H1 (cell line): ENCODE results near the gene SSR2. TPM values are rescaled to one million over a fixed set of nuclear protein-coding genes. Genes with fewer than 3 reads are reported as not detected.

ENCODE experiments used
- CTCF ChIA-PET: fragments of 300-600 bp; sonication (Branson Sonifier 250); formaldehyde crosslinking; loops from one replicate; lab custom pipeline; 2021; ENCODE audit not compliant: partially characterized antibody; lab: Charles Lee
- POLR2A ChIA-PET: fragments of 300-600 bp; sonication (Branson Sonifier 250); formaldehyde crosslinking; loops from one replicate; lab custom pipeline; 2021; ENCODE audit warnings: inconsistent platforms; ENCODE audit not compliant: partially characterized antibody; lab: Charles Lee
- DNase-seq, 2 experiments: peaks; one replicate each; pipeline versions ENCODE4 v3.0.0 to v3.0.0-alpha.2; 2010 to 2022; ENCODE audit warnings: low spot score in 2 of 2, low read depth in 1 of 2, mixed read lengths in 1 of 2
- FAIRE-seq: peaks from 2 replicates; lab custom pipeline; 2011; peaks lifted over from hg19 to GRCh38; lab: Jason Lieb, UNC
- H2AFZ ChIP-seq: 2 replicates; pipeline ENCODE4 v1.8.1; 2012; ENCODE audit warnings: low read length, inconsistent platforms
- H2AK5ac ChIP-seq: 2 replicates; pipeline ENCODE4 v1.6.1; 2013; ENCODE audit warnings: low read depth, low read length
- H2BK120ac ChIP-seq: replicated peaks from 2 replicates; pipeline ENCODE3; 2013; ENCODE audit warnings: low read depth, low read length, inconsistent platforms
- H2BK12ac ChIP-seq: 2 replicates; pipeline ENCODE4 v1.6.1; 2013; ENCODE audit warnings: low read depth, low read length
- H2BK15ac ChIP-seq: 2 replicates; pipeline ENCODE4 v1.6.1; 2013; ENCODE audit warnings: low read length
- H2BK20ac ChIP-seq: 2 replicates; pipeline ENCODE4 v1.6.1; 2013; ENCODE audit warnings: low read length
- H2BK5ac ChIP-seq: 2 replicates; pipeline ENCODE4 v1.6.1; 2013; ENCODE audit warnings: low read depth, low read length
- H3K14ac ChIP-seq: 2 replicates; pipeline ENCODE4 v1.6.1; 2013; ENCODE audit warnings: inconsistent platforms; ENCODE audit not compliant: insufficient read length
- H3K18ac ChIP-seq: 2 replicates; pipeline ENCODE4 v1.6.1; 2013; ENCODE audit warnings: low read length; ENCODE audit errors: extremely low read depth
- H3K23ac ChIP-seq: 2 replicates; pipeline ENCODE4 v1.6.1; 2013; ENCODE audit warnings: inconsistent platforms; ENCODE audit not compliant: insufficient read length
- H3K23me2 ChIP-seq: 2 replicates; pipeline ENCODE4 v1.6.1; 2013; ENCODE audit warnings: low read depth, low read length
- H3K27ac ChIP-seq: 2 replicates; pipeline ENCODE4 v1.6.1; 2011; ENCODE audit warnings: low read depth, low read length, inconsistent platforms
- H3K27me3 ChIP-seq, 4 experiments: replicated peaks in 1 of 4; 1 replicate in 1 of 4; 2 replicates in 3 of 4; pipeline versions ENCODE4 v1.6.1 to v1.8.1; 2011 to 2013; ENCODE audit warnings: low read length in 3 of 4, mild to moderate bottlenecking in 3 of 4, inconsistent platforms in 2 of 4, mixed read lengths in 2 of 4, moderate library complexity in 1 of 4; ENCODE audit not compliant: control insufficient read depth in 3 of 4, insufficient read depth in 3 of 4; ENCODE audit errors: extremely low read depth in 1 of 4
- H3K36me3 ChIP-seq, 4 experiments: 2 replicates each; pipeline versions ENCODE4 v1.6.1 to v1.8.1; 2011 to 2013; ENCODE audit warnings: mild to moderate bottlenecking in 4 of 4, low read length in 3 of 4, moderate library complexity in 2 of 4, control low read depth in 1 of 4, inconsistent platforms in 1 of 4; ENCODE audit not compliant: insufficient read depth in 4 of 4, control insufficient read depth in 2 of 4
- H3K4ac ChIP-seq: replicated peaks from 2 replicates; pipeline ENCODE3; 2013; ENCODE audit warnings: low read length, low read depth, mixed read lengths, inconsistent platforms; ENCODE audit not compliant: insufficient read length
- H3K4me1 ChIP-seq, 4 experiments: replicated peaks in 1 of 4; 1 replicate in 1 of 4; 2 replicates in 3 of 4; pipeline versions ENCODE4 v1.6.1 to v1.8.1; 2011 to 2013; ENCODE audit warnings: low read length in 3 of 4, inconsistent platforms in 2 of 4, mixed read lengths in 1 of 4; ENCODE audit not compliant: insufficient read depth in 4 of 4, control insufficient read depth in 3 of 4
- H3K4me2 ChIP-seq, 2 experiments: 2 replicates each; pipeline versions ENCODE4 v1.6.1 to v1.8.1; 2011 to 2013; ENCODE audit warnings: low read depth in 2 of 2, low read length in 2 of 2, control low read depth in 1 of 2, inconsistent platforms in 1 of 2, mild to moderate bottlenecking in 1 of 2; ENCODE audit not compliant: insufficient read depth in 1 of 2
- H3K4me3 ChIP-seq, 4 experiments: fragments of 200-600, 300-600 bp in 1 of 4; sonication (generic), shearing (Covaris generic), sonication (Bioruptor Twin) in 1 of 4; 2 replicates each; pipeline versions ENCODE4 v1.5.1 to v1.8.1; 2011 to 2016; ENCODE audit warnings: low read length in 4 of 4, low read depth in 3 of 4, control low read depth in 2 of 4, inconsistent platforms in 2 of 4, mild to moderate bottlenecking in 2 of 4, mixed read lengths in 1 of 4, moderate library complexity in 1 of 4; ENCODE audit not compliant: insufficient read depth in 2 of 4; ENCODE audit errors: extremely low read depth in 1 of 4
- H3K56ac ChIP-seq: replicated peaks from 2 replicates; pipeline ENCODE3; 2013; ENCODE audit warnings: low read depth, mild to moderate bottlenecking, mixed read lengths, low read length, inconsistent platforms; ENCODE audit not compliant: insufficient read length
- H3K79me1 ChIP-seq: 2 replicates; pipeline ENCODE4 v1.6.1; 2013; ENCODE audit warnings: low read depth, low read length, control low read depth
- H3K79me2 ChIP-seq, 2 experiments: 2 replicates each; pipeline versions ENCODE4 v1.6.1 to v1.8.1; 2012 to 2013; ENCODE audit warnings: low read length in 2 of 2, mild to moderate bottlenecking in 2 of 2, inconsistent platforms in 1 of 2; ENCODE audit not compliant: insufficient read depth in 2 of 2, control insufficient read depth in 1 of 2
- H3K9ac ChIP-seq, 4 experiments: replicated peaks in 1 of 4; 1 replicate in 1 of 4; 2 replicates in 3 of 4; pipeline versions ENCODE4 v1.6.1 to v1.8.1; 2011 to 2013; ENCODE audit warnings: low read depth in 3 of 4, low read length in 3 of 4, control low read depth in 2 of 4, mild to moderate bottlenecking in 2 of 4, moderate library complexity in 2 of 4, inconsistent platforms in 1 of 4; ENCODE audit errors: extremely low read depth in 1 of 4
- H3K9me3 ChIP-seq, 2 experiments: 2 replicates each; pipeline versions ENCODE4 v1.6.1 to v1.8.1; 2012 to 2013; ENCODE audit warnings: mild to moderate bottlenecking in 2 of 2, moderate library complexity in 2 of 2, control low read depth in 1 of 2, inconsistent platforms in 1 of 2, low read depth in 1 of 2, low read length in 1 of 2, mixed read lengths in 1 of 2; ENCODE audit not compliant: insufficient read depth in 2 of 2
- H4K20me1 ChIP-seq, 2 experiments: replicated peaks in 1 of 2; 2 replicates each; pipeline versions ENCODE3 to v1.8.1; 2011 to 2013; ENCODE audit warnings: inconsistent platforms in 2 of 2, low read length in 2 of 2, mild to moderate bottlenecking in 1 of 2; ENCODE audit not compliant: insufficient read depth in 2 of 2, control insufficient read depth in 1 of 2
- H4K5ac ChIP-seq: 2 replicates; pipeline ENCODE4 v1.6.1; 2013; ENCODE audit warnings: low read length, low read depth, mixed read lengths, inconsistent platforms; ENCODE audit not compliant: insufficient read length
- H4K8ac ChIP-seq: 2 replicates; pipeline ENCODE4 v1.8.0; 2013; ENCODE audit warnings: mild to moderate bottlenecking, moderate library complexity, low read length, inconsistent platforms; ENCODE audit not compliant: insufficient read depth; ENCODE audit errors: extremely low read depth
- H4K91ac ChIP-seq: replicated peaks from 2 replicates; pipeline ENCODE3; 2013; ENCODE audit warnings: low read length, mixed read lengths, inconsistent platforms; ENCODE audit not compliant: insufficient read length
- CBX5 ChIP-seq: fragments of 300-800, 300-1000 bp; sonication (generic); IDR thresholded peaks from 2 replicates; pipeline ENCODE4 v1.7.1; 2016; ENCODE audit warnings: antibody characterized with exemption, low read length, low read depth
- CHD1 ChIP-seq: IDR thresholded peaks from 2 replicates; pipeline ENCODE4 v1.6.1; 2012; ENCODE audit warnings: low read depth, low read length, improper control_type of control experiment
- EZH2 ChIP-seq: fragments of 200-600 bp; sonication (generic); IDR thresholded peaks from 2 replicates; pipeline ENCODE4 v1.7.1; 2012; ENCODE audit warnings: low read depth, mild to moderate bottlenecking, moderate library complexity, low read length, inconsistent platforms; ENCODE audit not compliant: severe bottlenecking
- GTF2F1 ChIP-seq: IDR thresholded peaks from 2 replicates; pipeline ENCODE4 v1.6.1; 2012; ENCODE audit warnings: low read depth, low read length, improper control_type of control experiment, borderline replicate concordance
- TEAD4 ChIP-seq: IDR thresholded peaks from 2 replicates; pipeline ENCODE4 v1.6.1; 2012; ENCODE audit warnings: low read depth, low read length, inconsistent platforms, mixed read lengths
- ZNF274 ChIP-seq: IDR thresholded peaks from 2 replicates; pipeline ENCODE4 v1.7.0; 2012; ENCODE audit warnings: low read length, borderline replicate concordance; ENCODE audit errors: extremely low read depth
- WGBS, 2 experiments: shearing (Covaris generic) in 1 of 2; methylation state at CpG; one replicate each; pipeline versions ENCODE4 v1.1.6 to v1.1.7; 2013 to 2015; ENCODE audit warnings: low lambda C conversion rate in 2 of 2, mixed read lengths in 2 of 2, inconsistent platforms in 1 of 2, low coverage in 1 of 2, missing lambda C conversion rate in 1 of 2; ENCODE audit not compliant: insufficient replicate concordance in 2 of 2, insufficient coverage in 1 of 2, insufficient read length in 1 of 2; ENCODE audit errors: extremely low coverage in 1 of 2, missing lambda C conversion rate in 1 of 2; 5-methylcytosine and 5-hydroxymethylcytosine counted together
- polyA plus RNA-seq, 7 experiments: library from polyadenylated mRNA; depleted of rRNA in 3 of 7; stranded (reverse) in 5 of 7; unstranded in 2 of 7; fragments of >200 nt in 5 of 7; fragments of 200-250 nt in 2 of 7; gene quantifications; 1 replicate in 5 of 7; 2 replicates in 1 of 7; 4 replicates in 1 of 7; pipeline versions ENCODE4 v1.2.1 to v1.2.3, GENCODE V29; 2011 to 2013; ENCODE audit warnings: missing spikeins in 2 of 7, mixed read lengths in 2 of 7
- total RNA-seq: library from RNA; stranded (reverse); fragmentation: NEBNext Ultra II Directional; extraction: Animal tissue kit (Norgen Biotek cat#: 25700); gene quantifications from 2 replicates; pipeline ENCODE4 v1.2.1, GENCODE V29; 2021

Gene SSR2
- total and polyA plus RNA-seq, 2 of the 8 experiments (the other 6 are each of a cell fraction or from before 2014, with no cell fraction given): 190 to 648 TPM

GRCh38 chr1:156065871-156066270, 45.1 kb upstream of the SSR2 start:
- no peak overlapping the region for H3K9ac ChIP-seq
- H2AFZ ChIP-seq: no peak overlapping the region
- ChIA-PET CTCF (interaction anchor here (0.5 to 10.0 kb wide), 59 partner anchors 7 to 1407 kb away, joined by 3 to 139 read pairs (median 5); partner anchors contain the start of genes ARHGEF2, KHDC4, LAMTOR2 and SSR2), POLR2A (interaction anchor here (0.6 to 7.3 kb wide), 15 partner anchors 7 to 162 kb away, joined by 3 to 37 read pairs (median 4); partner anchors contain the start of genes LAMTOR2, SSR2 and UBQLN4)
- H2BK120ac ChIP-seq: no peak overlapping the region
- H3K79me1 ChIP-seq: no peaks in the 10 kb centered on the region
- TF ChIP-seq TEAD4 (no peak), CBX5 (no peak), CHD1 (no peak), ZNF274 (no peak), GTF2F1 (no peak), EZH2 (no peak)
- H4K20me1 ChIP-seq: peaks cover 3 to 12% of the 10 kb centered on the region in 2 experiments
- no peak overlapping the region for H3K4me3 ChIP-seq
- WGBS, 2 experiments: 85% methylated on average over 16 of the region's 16 CpGs; no CpG with 5 or more reads in 1 of the 2 experiments
- H3K14ac ChIP-seq: no peak overlapping the region
- no peak overlapping the region for H3K4me2 ChIP-seq
- no peak overlapping the region for H2BK20ac ChIP-seq
- no peak overlapping the region for H3K18ac ChIP-seq
- H4K91ac ChIP-seq: no peak overlapping the region
- H3K27me3 ChIP-seq: no peaks in the 10 kb centered on the region
- H3K9me3 ChIP-seq: no peaks in the 10 kb centered on the region
- H3K56ac ChIP-seq: no peak overlapping the region
- peaks cover 6% of the 10 kb centered on the region for H3K23me2 ChIP-seq
- no peak overlapping the region for H2BK5ac ChIP-seq
- H3K4ac ChIP-seq: no peak overlapping the region
- no peak overlapping the region; the same call in 1 of the 2 replicates for H2BK12ac ChIP-seq
- H3K79me2 ChIP-seq: peaks cover 0 to 4% of the 10 kb centered on the region in 2 experiments; a peak in 1 of 4 replicates
- no peak overlapping the region for H2BK15ac ChIP-seq
- DNase-seq (no peak), FAIRE-seq (no peak)
- H4K8ac ChIP-seq: no peak overlapping the region
- H3K27ac ChIP-seq: no peak overlapping the region
- no peak overlapping the region for H2AK5ac ChIP-seq
- H3K36me3 ChIP-seq: 0 out of 8 replicates have a peak, but pooled peaks cover 0 to 2% (median 0%) of the 10 kb centered on the region in 4 experiments
- H4K5ac ChIP-seq: no peak overlapping the region
- H3K23ac ChIP-seq: no peak overlapping the region
- peaks cover 0 to 22% (median 13%) of the 10 kb centered on the region in 4 experiments; a peak in 6 of 7 replicates for H3K4me1 ChIP-seq
